Neural progenitor cell (in vitro differentiated cells): ENCODE results near the gene CEP97. TPM values are rescaled to one million over a fixed set of nuclear protein-coding genes. Genes with fewer than 3 reads are reported as not detected.
"Not testable (repeated sequence)": the region's sequence is repeated elsewhere in the genome, so short reads cannot be mapped to it uniquely, and the experiment has no call there.

Experiments used
- DNase-seq: peaks from one replicate; pipeline ENCODE4 v3.0.0-alpha.2; 2016; ENCODE audit warnings: low spot score
- H2AFZ ChIP-seq: fragments of 200-600 bp; sonication (generic); replicated peaks from 2 replicates; pipeline ENCODE4 v1.6.1; 2016; ENCODE audit warnings: antibody characterized with exemption
- H3F3A ChIP-seq: fragments of 200-600 bp; sonication (generic); 2 replicates; pipeline ENCODE4 v1.6.1; 2016; ENCODE audit warnings: antibody characterized with exemption, low read depth
- H3K27ac ChIP-seq: fragments of 200-600 bp; sonication (generic); 2 replicates; pipeline ENCODE4 v1.5.1; 2016; ENCODE audit warnings: mild to moderate bottlenecking
- H3K27me3 ChIP-seq: fragments of 200-600 bp; sonication (generic); 2 replicates; pipeline ENCODE4 v1.6.1; 2016; ENCODE audit warnings: mild to moderate bottlenecking, moderate library complexity
- H3K36me3 ChIP-seq: fragments of 200-600 bp; sonication (generic); 2 replicates; pipeline ENCODE4 v1.5.1; 2016
- H3K4me1 ChIP-seq: fragments of 200-600 bp; sonication (generic); 2 replicates; pipeline ENCODE4 v1.6.1; 2016; ENCODE audit warnings: mixed run types
- H3K4me2 ChIP-seq: fragments of 200-600 bp; sonication (generic); 2 replicates; pipeline ENCODE4 v1.6.1; 2016
- H3K4me3 ChIP-seq: fragments of 200-600 bp; sonication (generic); 2 replicates; pipeline ENCODE4 v1.5.1; 2016
- H3K79me2 ChIP-seq: fragments of 200-600 bp; sonication (generic); 2 replicates; pipeline ENCODE4 v1.6.1; 2016; ENCODE audit warnings: low read depth
- H3K9ac ChIP-seq: fragments of 200-600 bp; sonication (generic); 2 replicates; pipeline ENCODE4 v1.6.1; 2016
- H3K9me3 ChIP-seq: fragments of 200-600 bp; sonication (generic); 2 replicates; pipeline ENCODE4 v1.5.1; 2016; ENCODE audit warnings: low read depth
- H4K20me1 ChIP-seq: fragments of 200-600 bp; sonication (generic); 2 replicates; pipeline ENCODE4 v1.6.1; 2016; ENCODE audit warnings: low read depth
- H3K27ac Mint-ChIP-seq: 3 replicates; pipeline ENCODE4 v1.8.0; 2021; ENCODE audit warnings: mixed read lengths
- H3K27me3 Mint-ChIP-seq: 2 replicates; pipeline ENCODE4 v1.8.0; 2022; ENCODE audit warnings: low read depth, mild to moderate bottlenecking, inconsistent platforms, moderate library complexity, mixed read lengths; ENCODE audit not compliant: insufficient read depth
- H3K36me3 Mint-ChIP-seq: 3 replicates; pipeline ENCODE4 v1.8.0; 2021; ENCODE audit warnings: mixed read lengths
- H3K4me1 Mint-ChIP-seq: 3 replicates; pipeline ENCODE4 v1.8.0; 2021; ENCODE audit warnings: mixed read lengths
- H3K4me3 Mint-ChIP-seq: 3 replicates; pipeline ENCODE4 v1.8.0; 2021; ENCODE audit warnings: mild to moderate bottlenecking, moderate library complexity, mixed read lengths
- H3K9me3 Mint-ChIP-seq: 3 replicates; pipeline ENCODE4 v1.8.0; 2020; ENCODE audit warnings: mixed read lengths
- EZH2 ChIP-seq: fragments of 200-600 bp; sonication (generic); IDR thresholded peaks from 2 replicates; pipeline ENCODE4 v1.6.1; 2017; ENCODE audit warnings: antibody characterized with exemption, mild to moderate bottlenecking, moderate library complexity
- EZH2phosphoT487 ChIP-seq: fragments of 200-600 bp; sonication (generic); IDR thresholded peaks from 2 replicates; pipeline ENCODE4 v1.6.1; 2017; ENCODE audit warnings: antibody characterized with exemption
- total RNA-seq: library from RNA; depleted of rRNA; stranded (reverse); fragments of >200 nt; gene quantifications from 2 replicates; pipeline ENCODE4 v1.2.3, GENCODE V29; 2015; ENCODE audit warnings: low replicate concordance
- TF ChIP-seq, protein P1 (sequence below): fragments of 200-600 bp; sonication (generic); IDR thresholded peaks from 2 replicates; pipeline ENCODE4 v1.5.1; 2017; ENCODE audit warnings: antibody characterized with exemption, mild to moderate bottlenecking

CEP97 gene
- total RNA-seq, 1 donor from 2014 or later: 46.1 TPM

DNA sequence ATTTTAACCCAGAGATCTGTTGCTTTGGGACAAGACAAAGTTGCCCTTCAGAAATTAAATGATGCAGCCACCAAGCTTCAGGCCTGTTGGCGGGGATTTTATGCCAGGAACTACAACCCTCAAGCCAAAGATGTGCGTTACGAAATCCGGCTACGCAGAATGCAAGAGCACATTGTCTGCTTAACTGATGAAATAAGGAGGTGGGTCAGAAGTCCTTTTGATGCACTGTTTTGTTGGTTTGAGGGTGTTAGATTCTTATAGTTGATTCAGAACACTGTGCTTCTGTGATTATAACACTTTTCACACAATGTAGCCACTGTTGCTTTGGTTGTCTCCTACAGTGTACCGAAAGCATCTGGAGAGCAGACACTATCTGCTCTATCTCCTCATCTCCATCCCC lies 33.8 kb downstream of the CEP97 start:
- TF ChIP-seq, protein P1, sequence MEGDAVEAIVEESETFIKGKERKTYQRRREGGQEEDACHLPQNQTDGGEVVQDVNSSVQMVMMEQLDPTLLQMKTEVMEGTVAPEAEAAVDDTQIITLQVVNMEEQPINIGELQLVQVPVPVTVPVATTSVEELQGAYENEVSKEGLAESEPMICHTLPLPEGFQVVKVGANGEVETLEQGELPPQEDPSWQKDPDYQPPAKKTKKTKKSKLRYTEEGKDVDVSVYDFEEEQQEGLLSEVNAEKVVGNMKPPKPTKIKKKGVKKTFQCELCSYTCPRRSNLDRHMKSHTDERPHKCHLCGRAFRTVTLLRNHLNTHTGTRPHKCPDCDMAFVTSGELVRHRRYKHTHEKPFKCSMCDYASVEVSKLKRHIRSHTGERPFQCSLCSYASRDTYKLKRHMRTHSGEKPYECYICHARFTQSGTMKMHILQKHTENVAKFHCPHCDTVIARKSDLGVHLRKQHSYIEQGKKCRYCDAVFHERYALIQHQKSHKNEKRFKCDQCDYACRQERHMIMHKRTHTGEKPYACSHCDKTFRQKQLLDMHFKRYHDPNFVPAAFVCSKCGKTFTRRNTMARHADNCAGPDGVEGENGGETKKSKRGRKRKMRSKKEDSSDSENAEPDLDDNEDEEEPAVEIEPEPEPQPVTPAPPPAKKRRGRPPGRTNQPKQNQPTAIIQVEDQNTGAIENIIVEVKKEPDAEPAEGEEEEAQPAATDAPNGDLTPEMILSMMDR: no peak
- TF ChIP-seq EZH2phosphoT487: no peak
- TF ChIP-seq EZH2: no peak
- H3K4me3 Mint-ChIP-seq: no peak overlapping the region
- peaks cover 2% of the 10 kb centered on the region for H3K9me3 Mint-ChIP-seq
- no peaks in the 10 kb centered on the region for H3K27me3 ChIP-seq
- H3K9me3 ChIP-seq: no peaks in the 10 kb centered on the region
- no peaks in the 10 kb centered on the region for H3K27me3 Mint-ChIP-seq
- peaks cover 19% of the 10 kb centered on the region for H3K36me3 ChIP-seq
- peaks cover 10% of the 10 kb centered on the region for H4K20me1 ChIP-seq
- H3K36me3 Mint-ChIP-seq: peaks cover 60% of the 10 kb centered on the region
- H3K4me1 Mint-ChIP-seq: no peaks in the 10 kb centered on the region
- no peaks in the 10 kb centered on the region for H3K4me1 ChIP-seq
- H3F3A ChIP-seq: no peaks in the 10 kb centered on the region
- no peak overlapping the region for H3K27ac ChIP-seq
- no peak for DNase-seq
- no peak overlapping the region for H3K9ac ChIP-seq
- H3K79me2 ChIP-seq: no peaks in the 10 kb centered on the region
- H3K4me3 ChIP-seq: no peak overlapping the region
- no peak overlapping the region for H3K27ac Mint-ChIP-seq
- H2AFZ ChIP-seq: no peak overlapping the region
- H3K4me2 ChIP-seq: no peak overlapping the region

DNA sequence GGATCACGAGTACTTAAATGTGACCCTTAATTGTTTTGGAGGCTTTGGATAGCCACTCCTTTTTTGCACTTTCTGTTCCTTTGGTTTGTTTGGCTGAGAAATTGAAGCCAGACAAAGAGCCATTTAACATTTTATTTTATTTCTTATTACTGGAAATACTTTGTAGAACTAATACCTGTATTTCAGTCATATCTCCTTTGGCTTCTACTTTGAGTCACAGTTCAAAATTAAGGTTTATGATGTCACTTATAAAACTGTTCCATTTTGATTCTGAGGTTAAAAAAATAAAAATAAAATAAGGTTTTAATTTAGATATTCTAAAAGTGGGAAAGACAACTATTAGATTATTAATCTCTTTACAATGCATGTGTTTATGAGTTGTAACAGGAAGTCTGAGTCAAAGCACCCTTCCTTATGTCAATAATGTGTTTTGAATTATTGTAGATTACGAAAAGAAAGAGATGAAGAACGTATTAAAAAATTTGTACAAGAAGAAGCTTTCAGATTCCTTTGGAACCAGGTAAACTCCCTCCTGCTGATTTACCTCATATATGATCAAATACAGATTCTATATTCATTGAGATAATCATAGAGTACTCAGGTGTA lies 37.7 kb downstream of the CEP97 start:
- H3K4me1 ChIP-seq: no peaks in the 10 kb centered on the region
- H3K79me2 ChIP-seq: no peaks in the 10 kb centered on the region
- no peak overlapping the region for H3K4me3 Mint-ChIP-seq
- H3K36me3 Mint-ChIP-seq: peaks cover 45% of the 10 kb centered on the region
- no peak overlapping the region for H3K27ac Mint-ChIP-seq
- H3K4me3 ChIP-seq: no peak overlapping the region
- H3K27ac ChIP-seq: no peak overlapping the region
- TF ChIP-seq, protein P1: no peak
- no peak for TF ChIP-seq EZH2
- no peak for TF ChIP-seq EZH2phosphoT487
- no peak overlapping the region for H3K4me2 ChIP-seq
- no peaks in the 10 kb centered on the region for H3K9me3 ChIP-seq
- H3K4me1 Mint-ChIP-seq: no peaks in the 10 kb centered on the region
- H4K20me1 ChIP-seq: peaks cover 12% of the 10 kb centered on the region
- no peaks in the 10 kb centered on the region for H3K9me3 Mint-ChIP-seq
- H3F3A ChIP-seq: no peaks in the 10 kb centered on the region
- H3K36me3 ChIP-seq: peaks cover 8% of the 10 kb centered on the region
- H3K9ac ChIP-seq: no peak overlapping the region
- H2AFZ ChIP-seq: no peak overlapping the region
- no peak for DNase-seq
- no peaks in the 10 kb centered on the region for H3K27me3 Mint-ChIP-seq
- no peaks in the 10 kb centered on the region for H3K27me3 ChIP-seq

DNA sequence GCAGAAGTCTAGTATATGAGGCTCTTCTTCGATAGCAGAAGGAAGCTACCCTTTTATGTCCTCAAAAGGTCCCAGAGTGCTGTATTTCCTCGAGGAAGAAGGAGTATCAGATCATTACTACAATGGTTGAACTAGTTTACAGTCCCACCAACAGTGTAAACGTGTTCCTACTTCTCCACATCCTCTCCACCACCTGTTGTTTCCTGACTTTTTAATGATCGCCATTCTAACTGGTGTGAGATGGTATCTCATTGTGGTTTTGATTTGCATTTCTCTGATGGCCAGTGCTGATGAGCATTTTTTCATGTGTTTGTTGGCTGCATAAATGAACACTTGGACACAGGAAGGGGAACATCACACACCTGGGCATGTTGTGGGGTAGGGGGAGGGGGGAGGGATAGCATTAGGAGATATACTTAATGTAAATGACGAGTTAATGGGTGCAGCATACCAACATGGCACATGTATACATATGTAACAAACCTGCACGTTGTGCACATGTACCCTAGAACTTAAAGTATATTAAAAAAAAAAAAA lies 53.4 kb downstream of the CEP97 start:
- not testable (repeated sequence) for H2AFZ ChIP-seq, H3K36me3 ChIP-seq, H3K27me3 ChIP-seq, H4K20me1 ChIP-seq, H3K27ac Mint-ChIP-seq, DNase-seq, H3K4me3 ChIP-seq, H3K9ac ChIP-seq, H3K27me3 Mint-ChIP-seq, H3K4me2 ChIP-seq, H3K27ac ChIP-seq, H3K36me3 Mint-ChIP-seq, H3K9me3 ChIP-seq, H3K9me3 Mint-ChIP-seq, H3F3A ChIP-seq
- Histone ChIP-seq H3K4me1 (peaks cover 16% of the 10 kb centered on the region), H3K79me2 (peaks cover 27% of the 10 kb centered on the region)
- Mint-ChIP-seq H3K4me1 (peaks cover 22% of the 10 kb centered on the region), H3K4me3 (peak overlapping the region; percentile 95)

DNA sequence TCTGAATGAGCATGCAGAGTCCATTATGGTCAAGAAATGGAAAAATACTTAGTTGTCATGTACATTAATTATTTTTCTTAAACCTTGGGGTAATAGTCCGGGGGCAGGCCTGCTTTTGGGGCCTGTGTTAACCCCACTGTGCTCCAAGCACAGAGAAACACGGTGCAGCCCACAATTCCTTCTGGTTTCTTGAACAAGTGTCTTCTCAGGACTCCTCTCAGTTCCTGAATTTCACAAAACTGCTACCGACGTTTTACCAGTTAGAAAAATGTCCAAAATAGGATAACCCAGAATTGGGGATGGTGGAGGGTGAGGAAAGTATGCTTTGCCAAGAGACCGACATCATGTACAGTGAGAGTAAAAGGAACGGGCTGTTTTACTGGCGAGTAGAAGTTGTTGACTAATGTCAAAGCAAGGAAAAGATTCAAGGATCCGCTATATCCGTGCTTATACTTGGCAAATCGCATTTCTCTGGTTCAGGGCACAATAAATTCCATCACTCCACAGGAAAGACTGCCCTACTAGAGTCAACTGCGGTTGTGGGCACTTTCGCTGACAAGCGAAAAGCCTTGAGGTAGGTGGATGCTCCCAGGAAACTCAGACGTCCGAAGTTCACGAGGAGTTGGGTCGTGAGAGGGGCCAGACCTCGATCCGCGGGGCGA lies 54.1 kb downstream of the CEP97 start:
- TF ChIP-seq EZH2 (no peak), EZH2phosphoT487 (no peak)
- TF ChIP-seq, protein P1: no peak
- H3K4me3 ChIP-seq: peak overlapping the region; percentile 86
- no peak overlapping the region for H3K27ac ChIP-seq
- no peaks in the 10 kb centered on the region for H3K36me3 ChIP-seq
- Mint-ChIP-seq H3K4me3 (peak overlapping the region; percentile 95), H3K9me3 (no peaks in the 10 kb centered on the region), H3K4me1 (peaks cover 22% of the 10 kb centered on the region), H3K27me3 (peaks cover 3% of the 10 kb centered on the region), H3K36me3 (no peaks in the 10 kb centered on the region), H3K27ac (peak overlapping the region; percentile 46)
- peaks cover 27% of the 10 kb centered on the region for H3K79me2 ChIP-seq
- H2AFZ ChIP-seq: peak overlapping the region; percentile 100
- H3F3A ChIP-seq: peaks cover 4% of the 10 kb centered on the region
- no peak for DNase-seq
- no peaks in the 10 kb centered on the region for H4K20me1 ChIP-seq
- H3K9ac ChIP-seq: no peak overlapping the region
- peaks cover 16% of the 10 kb centered on the region for H3K4me1 ChIP-seq
- peak overlapping the region; percentile 80 for H3K4me2 ChIP-seq
- no peaks in the 10 kb centered on the region for H3K9me3 ChIP-seq
- H3K27me3 ChIP-seq: peaks cover 8% of the 10 kb centered on the region
